ENCODE results near the gene NFU1.

GRCh38 chr2:69453475-69454129 lies 16.4 kb upstream of the NFU1 start:
- TF ChIP-seq CTCF (IDR thresholded peaks at IDR 0.05) (no peak), POLR2A (IDR thresholded peaks at IDR 0.05) (no peak)

Data from right lobe of liver (tissue), 4 donors.